ENCODE results near the gene ACADS.
A peak's percentile ranks its signal among the peaks of the same experiment; 100 is the strongest.

Gene ACADS

GRCh38 chr12:120725659-120726509 is at the start of gene ACADS (continued):
- no peak for TF ChIP-seq ZNF639 (tag by site-specific recombination; IDR thresholded peaks at IDR 0.05)
- TF ChIP-seq ZSCAN30 (tag by site-specific recombination; IDR thresholded peaks at IDR 0.05), result peak; percentile 88
- peak; percentile 46; the same call in 1 of the 2 replicates for TF ChIP-seq ZSCAN5A (tag by site-specific recombination; IDR thresholded peaks at IDR 0.05)
- TF ChIP-seq ZNF350 (tag by site-specific recombination; IDR thresholded peaks at IDR 0.05), result no peak
- TF ChIP-seq ZNF544 (tag by site-specific recombination; IDR thresholded peaks at IDR 0.05), result no peak
- no peak for TF ChIP-seq ZBTB44 (tag by site-specific recombination; IDR thresholded peaks at IDR 0.05)
- TF ChIP-seq ZNF169 (tag by site-specific recombination; IDR thresholded peaks at IDR 0.05), result no peak
- TF ChIP-seq ZNF133 (tag by site-specific recombination; IDR thresholded peaks at IDR 0.05), result no peak
- no peak for TF ChIP-seq ZNF473 (tag by site-specific recombination; IDR thresholded peaks at IDR 0.05)
- TF ChIP-seq INSM2 (tag by site-specific recombination; IDR thresholded peaks at IDR 0.05), result 0 out of 2 replicates have a peak, but pooled peaks have one; percentile 20
- no peak for TF ChIP-seq ZNF221 (tag by site-specific recombination; IDR thresholded peaks at IDR 0.05; ENCODE audit: borderline replicate concordance)
- no peak for TF ChIP-seq ZNF354C (tag by site-specific recombination; IDR thresholded peaks at IDR 0.05; ENCODE audit: borderline replicate concordance, low read depth)
- no peak for TF ChIP-seq EGR2 (tag by site-specific recombination; IDR thresholded peaks at IDR 0.05; ENCODE audit: low read depth)
- no peak for TF ChIP-seq ZNF112 (tag by site-specific recombination; IDR thresholded peaks at IDR 0.05)
- TF ChIP-seq ZNF843 (tag by site-specific recombination; IDR thresholded peaks at IDR 0.05), result no peak
- TF ChIP-seq ZNF558 (tag by site-specific recombination; IDR thresholded peaks at IDR 0.05), result no peak
- no peak for TF ChIP-seq ZNF155 (tag by site-specific recombination; IDR thresholded peaks at IDR 0.05)
- TF ChIP-seq ZBTB17 (tag by site-specific recombination; IDR thresholded peaks at IDR 0.05), result peak; percentile 82; the same call in 1 of the 2 replicates
- TF ChIP-seq KLF8 (tag by site-specific recombination; IDR thresholded peaks at IDR 0.05), result peak; percentile 76; the same call in 1 of the 2 replicates
- TF ChIP-seq ZNF596 (tag by site-specific recombination; IDR thresholded peaks at IDR 0.05), result no peak
- no peak for TF ChIP-seq MEIS1 (CRISPR knock-in tag; IDR thresholded peaks at IDR 0.05; ENCODE audit: borderline replicate concordance)
- TF ChIP-seq ZNF488 (tag by site-specific recombination; IDR thresholded peaks at IDR 0.05), result no peak
- 0 out of 2 replicates have a peak, but pooled peaks have one; percentile 15 for TF ChIP-seq KLF7 (tag by site-specific recombination; IDR thresholded peaks at IDR 0.05; ENCODE audit: borderline replicate concordance)
- no peak for TF ChIP-seq ZFP37 (tag by site-specific recombination; IDR thresholded peaks at IDR 0.05)
- no peak for TF ChIP-seq ZNF610 (tag by site-specific recombination; IDR thresholded peaks at IDR 0.05; ENCODE audit: borderline replicate concordance)
- no peak for TF ChIP-seq ZFP3 (tag by site-specific recombination; IDR thresholded peaks at IDR 0.05; ENCODE audit: low read depth)
- no peak for TF ChIP-seq ELK4 (IDR thresholded peaks at IDR 0.05; ENCODE audit: borderline replicate concordance, low read depth, low read length)
- TF ChIP-seq ZNF433 (tag by site-specific recombination; IDR thresholded peaks at IDR 0.05; ENCODE audit: low read depth), result no peak
- TF ChIP-seq ZBTB8A (tag by site-specific recombination; IDR thresholded peaks at IDR 0.05), result peak; percentile 53

Data from HEK293 (cell line).